ENCODE results near the gene SIK1. TPM values are rescaled to one million over a fixed set of nuclear protein-coding genes. Genes with fewer than 3 reads are reported as not detected.
"Not testable (repeated sequence)": the region's sequence is repeated elsewhere in the genome, so short reads cannot be mapped to it uniquely, and the experiment has no call there.

The SIK1 gene
- total RNA-seq, 8 experiments from 2014 or later, result 0.17 to 3.8 (median 1.9) TPM; not detected in 1

GRCh38 chr21:43398000-43398399 lies 28.9 kb downstream of the SIK1 start:
- H3K4me3 ChIP-seq; ATAC-seq (replicated peaks in 6 of 8); H3K27ac ChIP-seq; in situ Hi-C loops (cut with MboI; ENCODE audit: low pct_unique_long_range_greater_than_20kb in 2 of 9, low sequenced_read_pairs in 9 of 9, unreplicated experiment in 9 of 9); H3K4me1 ChIP-seq (replicated peaks in 1 of 2): not testable (repeated sequence)
- WGBS, 10 experiments, result no CpG with 5 or more reads among the region's 3 CpGs

GRCh38 chr21:43397439-43397808 lies 29.5 kb downstream of the SIK1 start:
- in situ Hi-C loops (cut with MboI; ENCODE audit: low pct_unique_long_range_greater_than_20kb in 2 of 9, low sequenced_read_pairs in 9 of 9, unreplicated experiment in 9 of 9); ATAC-seq (replicated peaks in 6 of 8); H3K27ac ChIP-seq; H3K4me3 ChIP-seq; H3K4me1 ChIP-seq (replicated peaks in 1 of 2): not testable (repeated sequence)
- no CpG with 5 or more reads among the region's 15 CpGs for WGBS, 10 experiments

GRCh38 chr21:43396788-43397438 lies 30.0 kb downstream of the SIK1 start:
- H3K4me3 ChIP-seq; H3K27ac ChIP-seq; in situ Hi-C loops (cut with MboI; ENCODE audit: low pct_unique_long_range_greater_than_20kb in 2 of 9, low sequenced_read_pairs in 9 of 9, unreplicated experiment in 9 of 9); H3K4me1 ChIP-seq (replicated peaks in 1 of 2): not testable (repeated sequence)
- no CpG with 5 or more reads among the region's 27 CpGs for WGBS, 10 experiments
- ATAC-seq (replicated peaks in 6 of 8), result peak; percentile 71 to 98 (median 85)

GRCh38 chr21:43383351-43383750 lies 43.6 kb downstream of the SIK1 start:
- H3K4me1 ChIP-seq (replicated peaks in 1 of 2); H3K27ac ChIP-seq; in situ Hi-C loops (cut with MboI; ENCODE audit: low pct_unique_long_range_greater_than_20kb in 2 of 9, low sequenced_read_pairs in 9 of 9, unreplicated experiment in 9 of 9); H3K4me3 ChIP-seq: not testable (repeated sequence)
- ATAC-seq (replicated peaks in 6 of 8), result peak in 7 of 8 experiments; percentile 25 to 87 (median 83)
- WGBS, 10 experiments, result no CpG with 5 or more reads among the region's 19 CpGs

GRCh38 chr21:43382902-43383301 lies 44.0 kb downstream of the SIK1 start:
- ATAC-seq (replicated peaks in 6 of 8), result peak in 1 of 8 experiments; percentile 15
- H3K4me3 ChIP-seq; H3K4me1 ChIP-seq (replicated peaks in 1 of 2); H3K27ac ChIP-seq; in situ Hi-C loops (cut with MboI; ENCODE audit: low pct_unique_long_range_greater_than_20kb in 2 of 9, low sequenced_read_pairs in 9 of 9, unreplicated experiment in 9 of 9): not testable (repeated sequence)
- WGBS, 10 experiments, result no CpG with 5 or more reads among the region's 10 CpGs

- ATAC-seq (replicated peaks in 6 of 8); in situ Hi-C loops (cut with MboI; ENCODE audit: low pct_unique_long_range_greater_than_20kb in 2 of 9, low sequenced_read_pairs in 9 of 9, unreplicated experiment in 9 of 9): not testable (repeated sequence)
- WGBS, 10 experiments, result no CpG with 5 or more reads among the region's 28 CpGs
Measured at GRCh38 chr21:43380852-43381533, 45.9 kb downstream of the SIK1 start.

GRCh38 chr21:43380337-43380736 lies 46.6 kb downstream of the SIK1 start:
- in situ Hi-C loops (cut with MboI; ENCODE audit: low pct_unique_long_range_greater_than_20kb in 2 of 9, low sequenced_read_pairs in 9 of 9, unreplicated experiment in 9 of 9); H3K4me1 ChIP-seq (replicated peaks in 1 of 2); ATAC-seq (replicated peaks in 6 of 8); H3K4me3 ChIP-seq; H3K27ac ChIP-seq: not testable (repeated sequence)
- WGBS, 10 experiments, result no CpG with 5 or more reads among the region's 11 CpGs

More at GRCh38 chr21:43380852-43381533, 45.9 kb downstream of the SIK1 start:
- not testable (repeated sequence) for H3K4me1 ChIP-seq (replicated peaks in 1 of 2); H3K27ac ChIP-seq; H3K4me3 ChIP-seq

GRCh38 chr21:43379626-43380122 lies 47.3 kb downstream of the SIK1 start:
- H3K4me1 ChIP-seq (replicated peaks in 1 of 2); H3K27ac ChIP-seq; in situ Hi-C loops (cut with MboI; ENCODE audit: low pct_unique_long_range_greater_than_20kb in 2 of 9, low sequenced_read_pairs in 9 of 9, unreplicated experiment in 9 of 9); H3K4me3 ChIP-seq; ATAC-seq (replicated peaks in 6 of 8): not testable (repeated sequence)
- WGBS, 10 experiments, result no CpG with 5 or more reads among the region's 16 CpGs

GRCh38 chr21:43376478-43376882 lies 50.5 kb downstream of the SIK1 start:
- ATAC-seq (replicated peaks in 6 of 8), result no peak
- Histone ChIP-seq H3K4me1 (replicated peaks in 1 of 2) (peaks cover 0 to 6% of the 10 kb centered on the region in 2 donors), H3K4me3 (no peak overlapping the region), H3K27ac (no peak overlapping the region)
- in situ Hi-C loops (cut with MboI; ENCODE audit: low pct_unique_long_range_greater_than_20kb in 2 of 9, low sequenced_read_pairs in 9 of 9, unreplicated experiment in 9 of 9), result no loop called here
- 87 to 100% (median 89%) methylated on average over 1 to 4 of the region's 10 CpGs; no CpG with 5 or more reads in 7 of the 10 experiments for WGBS, 10 experiments

GRCh38 chr21:43375837-43376477 lies 51.0 kb downstream of the SIK1 start:
- in situ Hi-C loops (cut with MboI; ENCODE audit: low pct_unique_long_range_greater_than_20kb in 2 of 9, low sequenced_read_pairs in 9 of 9, unreplicated experiment in 9 of 9), result no loop called here
- peaks cover 5 to 11% of the 10 kb centered on the region in 2 donors for H3K4me1 ChIP-seq (replicated peaks in 1 of 2)
- WGBS, 10 experiments, result 0 to 100% (median 84%) methylated on average over 1 to 3 of the region's 21 CpGs; no CpG with 5 or more reads in 6 of the 10 experiments

GRCh38 chr21:43375006-43375836 lies 51.7 kb downstream of the SIK1 start:
- no peak for ATAC-seq (replicated peaks in 6 of 8)
- 50 to 100% (median 88%) methylated on average over 1 to 10 of the region's 17 CpGs; no CpG with 5 or more reads in 4 of the 10 experiments for WGBS, 10 experiments
- no peak overlapping the region for H3K4me3 ChIP-seq
- in situ Hi-C loops (cut with MboI; ENCODE audit: low pct_unique_long_range_greater_than_20kb in 2 of 9, low sequenced_read_pairs in 9 of 9, unreplicated experiment in 9 of 9), result no loop called here
- peaks cover 12 to 19% of the 10 kb centered on the region in 2 donors for H3K4me1 ChIP-seq (replicated peaks in 1 of 2)
- H3K27ac ChIP-seq, result no peak overlapping the region

More at GRCh38 chr21:43375837-43376477, 51.0 kb downstream of the SIK1 start:
- ATAC-seq (replicated peaks in 6 of 8), result no peak
- no peak overlapping the region for H3K4me3 ChIP-seq
- no peak overlapping the region for H3K27ac ChIP-seq

GRCh38 chr21:43374228-43374885 lies 52.6 kb downstream of the SIK1 start:
- in situ Hi-C loops (cut with MboI; ENCODE audit: low pct_unique_long_range_greater_than_20kb in 2 of 9, low sequenced_read_pairs in 9 of 9, unreplicated experiment in 9 of 9), result no loop called here

More at GRCh38 chr21:43374228-43374885, 52.6 kb downstream of the SIK1 start:
- Histone ChIP-seq H3K4me3 (no peak overlapping the region), H3K27ac (no peak overlapping the region), H3K4me1 (replicated peaks in 1 of 2) (peaks cover 21 to 27% of the 10 kb centered on the region in 2 donors)
- no peak for ATAC-seq (replicated peaks in 6 of 8)
- WGBS, 10 experiments, result 80 to 100% (median 100%) methylated on average over 1 to 3 of the region's 16 CpGs; no CpG with 5 or more reads in 6 of the 10 experiments
